Raji (cell line): ENCODE measurements around the gene PDE3B.

Source experiments
- POLR2A ChIP-seq: IDR thresholded peaks from 2 replicates; pipeline ENCODE4 v1.6.1; 2011; ENCODE audit warnings: low read depth, low read length, control low read depth; ENCODE audit not compliant: insufficient read depth

PDE3B gene

GRCh38 chr11:14703731-14704130, 60.1 kb downstream of the PDE3B start:
- no peak for TF ChIP-seq POLR2A

DNA sequence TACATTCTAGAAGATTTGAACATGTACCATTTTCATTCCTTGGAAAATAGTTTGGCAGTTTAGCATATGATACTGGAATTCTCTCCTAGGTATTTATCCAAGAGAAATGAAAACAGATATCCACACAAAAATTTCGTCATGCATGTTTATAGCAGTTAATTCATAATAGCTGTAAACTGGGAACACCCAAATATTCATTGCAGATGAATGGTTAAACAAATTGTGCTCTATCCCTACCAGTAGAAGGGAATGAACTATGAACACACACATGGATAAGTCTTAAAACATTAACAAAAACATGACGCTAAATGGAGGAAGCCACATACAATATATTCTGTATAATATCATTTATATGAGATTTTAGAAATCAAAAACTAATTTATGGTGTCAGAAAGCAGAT, 61.5 kb downstream of the PDE3B start:
- TF ChIP-seq POLR2A, result no peak

GRCh38 chr11:14713496-14714244, 70.1 kb downstream of the PDE3B start:
- no peak for TF ChIP-seq POLR2A

GRCh38 chr11:14722496-14722895, 78.9 kb downstream of the PDE3B start:
- TF ChIP-seq POLR2A, result no peak

DNA sequence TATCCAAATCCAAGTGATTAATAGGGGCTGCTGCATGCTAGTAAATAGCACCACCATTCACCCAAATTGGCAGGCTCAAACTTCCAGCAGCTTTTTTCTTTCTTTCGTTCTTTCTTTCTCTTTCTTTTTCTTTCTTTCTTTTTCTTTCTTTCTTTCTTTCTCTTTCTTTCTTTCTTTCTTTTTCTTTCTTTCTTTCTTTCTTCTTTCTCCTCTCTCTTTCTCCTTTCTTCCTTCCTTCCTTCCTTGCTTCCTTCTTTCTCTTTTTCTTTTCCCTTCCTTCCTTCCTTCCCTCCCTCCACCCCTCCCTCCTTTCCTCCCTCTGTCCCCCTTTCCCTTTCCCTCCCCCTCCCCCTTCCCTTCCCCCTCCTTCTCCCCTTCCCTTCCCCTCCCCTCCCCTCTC, 81.5 kb downstream of the PDE3B start:
- TF ChIP-seq POLR2A, result no peak

DNA sequence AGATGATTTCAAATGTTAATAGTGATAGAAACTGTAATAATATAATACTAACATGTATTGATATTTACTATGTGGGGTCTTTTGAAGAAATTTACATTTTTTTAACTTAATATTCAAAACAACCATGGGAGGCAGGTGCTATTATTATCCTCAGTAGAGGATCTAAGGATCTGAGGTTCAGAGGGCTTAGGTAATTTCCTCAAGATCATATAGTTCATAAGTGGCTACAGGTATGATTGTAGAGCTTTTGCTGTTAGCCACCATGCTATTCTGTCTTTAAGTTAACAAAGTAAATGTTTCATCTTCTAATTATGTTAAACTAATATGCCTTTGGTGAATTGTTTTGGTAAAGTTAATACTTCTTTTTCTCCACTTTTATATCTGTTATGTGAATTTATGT, 83.6 kb downstream of the PDE3B start:
- no peak for TF ChIP-seq POLR2A

DNA sequence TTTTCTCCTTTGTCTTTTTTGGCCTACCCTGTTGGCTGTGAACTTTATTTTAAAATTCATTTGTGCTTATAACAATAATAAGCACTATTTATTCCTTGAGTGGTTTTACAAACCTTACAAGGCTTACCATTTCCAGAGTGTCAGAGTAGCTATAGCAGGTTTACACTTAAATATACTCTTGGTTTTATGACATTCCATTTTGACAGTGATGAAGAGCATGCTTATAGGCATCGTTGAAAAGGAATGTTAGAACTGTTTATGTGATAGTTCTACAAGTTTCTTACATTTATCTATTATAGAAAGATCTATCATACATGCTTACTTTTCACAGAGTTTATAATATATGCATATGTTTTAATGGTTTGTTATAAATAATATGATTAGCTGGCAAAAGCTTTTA, 84.1 kb downstream of the PDE3B start:
- no peak for TF ChIP-seq POLR2A

DNA sequence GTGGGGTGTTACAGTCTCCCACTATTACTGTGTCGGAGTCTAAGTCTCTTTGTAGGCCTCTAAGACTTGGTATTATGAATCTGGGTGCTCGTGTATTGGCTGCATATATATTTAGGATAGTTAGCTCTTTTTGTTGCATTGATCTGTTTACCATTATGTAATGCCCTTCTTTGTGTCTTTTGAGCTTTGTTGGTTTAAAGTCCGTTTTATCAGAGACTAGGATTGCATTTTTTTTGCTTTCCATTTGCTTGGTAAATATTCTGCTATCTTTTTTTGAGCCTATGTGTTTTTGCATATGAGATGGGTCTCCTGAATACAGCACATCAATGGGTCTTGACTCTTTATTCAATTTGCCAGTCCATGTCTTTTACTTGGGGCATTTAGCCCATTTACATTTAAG, 97.6 kb downstream of the PDE3B start:
- no peak for TF ChIP-seq POLR2A

DNA sequence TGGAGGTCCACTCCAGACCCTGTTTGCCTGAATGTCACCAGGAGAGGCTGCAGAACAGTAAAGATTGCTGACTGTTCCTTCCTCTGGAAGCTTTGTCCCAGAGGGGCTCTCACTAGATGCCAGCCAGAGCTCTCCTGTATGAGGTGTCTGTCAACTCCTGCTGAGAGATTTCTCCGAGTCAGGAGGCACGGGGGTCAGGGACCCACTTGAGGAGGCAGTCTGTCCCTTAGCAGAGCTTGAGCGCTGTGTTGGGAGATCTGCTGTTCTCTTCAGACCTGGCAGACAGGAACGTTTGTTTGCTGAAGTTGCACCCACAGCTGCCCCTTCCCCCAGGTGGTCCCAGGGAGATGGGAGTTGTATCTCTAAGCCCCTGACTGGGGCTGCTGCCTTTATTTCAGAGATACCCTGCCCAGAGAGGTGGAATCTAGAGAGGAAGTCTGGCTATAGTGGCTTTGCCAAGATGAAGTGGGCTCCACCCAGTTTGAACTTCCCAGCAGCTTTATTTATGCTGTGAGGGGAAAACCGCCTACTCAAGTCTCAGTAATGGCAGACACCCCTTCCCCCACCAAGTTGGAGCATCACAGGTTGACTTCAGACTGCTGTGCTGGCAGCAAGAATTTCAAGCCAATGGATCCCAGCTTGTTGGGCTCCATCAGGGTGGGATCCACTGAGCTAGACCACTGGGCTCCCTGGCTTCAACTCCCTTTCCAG, 99.4 kb downstream of the PDE3B start:
- TF ChIP-seq POLR2A, result no peak

DNA sequence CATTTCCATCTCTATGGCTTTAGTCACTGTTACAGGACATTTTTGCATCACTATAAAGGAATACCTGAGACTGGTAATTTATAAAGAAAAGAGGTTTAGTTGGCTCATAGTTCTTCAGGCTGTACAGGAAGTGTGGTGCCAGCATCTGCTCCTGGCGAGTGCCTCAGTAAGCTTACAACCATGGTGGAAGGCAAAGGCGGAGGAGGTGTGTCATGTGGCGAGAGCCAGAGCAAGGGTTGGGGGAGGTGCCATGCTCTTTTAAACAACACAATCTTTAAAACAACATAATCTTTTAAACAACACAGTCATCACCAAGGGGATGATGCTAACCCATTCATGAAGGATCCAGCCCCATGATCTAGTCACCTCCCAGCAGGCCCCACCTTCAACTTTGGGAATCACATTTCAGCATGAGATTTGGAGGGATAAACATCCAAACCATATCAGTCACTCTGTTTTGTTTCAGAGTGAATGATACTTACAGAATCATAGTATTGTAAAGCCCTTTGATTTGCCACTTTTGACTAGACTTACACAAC, 103.3 kb downstream of the PDE3B start:
- no peak for TF ChIP-seq POLR2A

GRCh38 chr11:14748090-14748489, 104.5 kb downstream of the PDE3B start:
- no peak for TF ChIP-seq POLR2A

DNA sequence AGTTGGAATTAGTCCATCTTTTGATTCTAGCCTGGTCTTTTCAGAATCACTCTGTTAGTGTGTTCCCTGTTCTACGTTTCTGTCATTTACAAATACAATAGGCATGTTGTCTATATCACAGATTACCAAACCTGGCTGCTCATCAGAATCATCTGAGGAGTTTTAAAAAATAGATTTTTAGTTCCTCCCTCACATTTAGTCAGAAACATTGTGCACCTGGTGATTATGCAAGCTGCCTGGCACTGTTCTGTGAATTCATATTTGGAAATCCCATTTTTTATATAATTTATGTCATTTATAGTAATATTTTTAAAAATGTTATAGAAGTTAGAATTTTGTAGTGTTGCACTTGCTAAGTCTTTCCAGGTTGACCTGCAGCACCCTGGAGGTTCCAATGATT, 107.3 kb downstream of the PDE3B start:
- TF ChIP-seq POLR2A, result no peak

DNA sequence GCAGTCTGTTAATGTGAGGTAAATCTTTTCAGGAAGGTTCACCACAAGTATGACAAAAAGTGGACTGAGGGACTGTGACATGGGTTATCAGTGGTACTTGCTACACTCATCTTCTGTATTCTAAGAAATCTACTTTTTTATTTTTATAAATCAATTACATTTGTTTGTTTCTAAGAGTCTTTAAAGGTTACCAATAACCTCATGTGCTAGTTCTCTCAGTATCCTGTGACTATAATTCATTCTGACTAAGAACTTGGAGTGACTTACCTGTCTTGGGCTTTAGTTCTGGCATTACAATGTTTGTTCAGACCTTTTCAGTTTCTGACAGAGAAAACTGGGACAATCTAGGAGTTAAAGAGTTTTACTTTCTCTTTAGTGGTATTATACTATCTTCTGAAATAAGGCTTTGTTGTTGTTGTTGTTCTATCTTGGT, 108.4 kb downstream of the PDE3B start:
- no peak for TF ChIP-seq POLR2A

- TF ChIP-seq POLR2A, result no peak
Measured at GRCh38 chr11:14755140-14755539, 111.5 kb downstream of the PDE3B start.

- no peak for TF ChIP-seq POLR2A
Measured at GRCh38 chr11:14756349-14756748, 112.7 kb downstream of the PDE3B start.

GRCh38 chr11:14764179-14764578, 120.6 kb downstream of the PDE3B start:
- TF ChIP-seq POLR2A, result no peak

- no peak for TF ChIP-seq POLR2A
Measured at GRCh38 chr11:14764579-14765527, 121.2 kb downstream of the PDE3B start.
